ENCODE data around the gene CYP2S1. TPM values are rescaled to one million over a fixed set of nuclear protein-coding genes. Genes with fewer than 3 reads are reported as not detected.

CYP2S1 gene
- total RNA-seq, 2 donors from 2014 or later: 6.7 TPM; not detected in 1

- TF ChIP-seq CTCF (IDR thresholded peaks at IDR 0.05): no peak
- no peak for TF ChIP-seq POLR2A (IDR thresholded peaks at IDR 0.05)
- no peak overlapping the region for H3K4me3 ChIP-seq
- no peak overlapping the region for H3K27ac ChIP-seq
- no peaks in the 10 kb centered on the region for H3K4me1 ChIP-seq
- no peak for DNase-seq
- ATAC-seq: no peak
- 55 to 74% methylated on average over 2 of the region's 2 CpGs for WGBS, 2 donors
- intact Hi-C loops (cut with DNase I): no loop called here
- H3K9me3 ChIP-seq: peaks cover 0 to 5% (median 0%) of the 10 kb centered on the region in 3 donors
- H3K36me3 ChIP-seq (replicated peaks in 1 of 2; ENCODE audit: insufficient read depth in 1 of 2, low read depth in 2 of 2): no peaks in the 10 kb centered on the region
- no peaks in the 10 kb centered on the region for H3K27me3 ChIP-seq
Measured at GRCh38 chr19:41156207-41156606, 36.8 kb upstream of the CYP2S1 start.

- no peak for DNase-seq
- Histone ChIP-seq H3K36me3 (replicated peaks in 1 of 2; ENCODE audit: insufficient read depth in 1 of 2, low read depth in 2 of 2) (no peaks in the 10 kb centered on the region), H3K4me1 (no peaks in the 10 kb centered on the region), H3K27ac (no peak overlapping the region), H3K4me3 (no peak overlapping the region), H3K27me3 (no peaks in the 10 kb centered on the region), H3K9me3 (peaks cover 0 to 5% (median 0%) of the 10 kb centered on the region in 3 donors)
- no peak for TF ChIP-seq CTCF (IDR thresholded peaks at IDR 0.05)
- TF ChIP-seq POLR2A (IDR thresholded peaks at IDR 0.05): no peak
- 70 to 72% methylated on average over 2 of the region's 2 CpGs for WGBS, 2 donors
- intact Hi-C loops (cut with DNase I): no loop called here
- ATAC-seq: no peak
Measured at GRCh38 chr19:41159881-41160280, 33.1 kb upstream of the CYP2S1 start.

- H3K4me1 ChIP-seq: peaks cover 5% of the 10 kb centered on the region
- no peaks in the 10 kb centered on the region for H3K27me3 ChIP-seq
- 86 to 87% methylated on average over 5 of the region's 5 CpGs for WGBS, 2 donors
- H3K36me3 ChIP-seq (replicated peaks in 1 of 2; ENCODE audit: insufficient read depth in 1 of 2, low read depth in 2 of 2): no peaks in the 10 kb centered on the region
- DNase-seq (no peak), ATAC-seq (no peak)
- intact Hi-C loops (cut with DNase I): no loop called here
- no peak for TF ChIP-seq POLR2A (IDR thresholded peaks at IDR 0.05)
- no peak for TF ChIP-seq CTCF (IDR thresholded peaks at IDR 0.05)
- H3K9me3 ChIP-seq: no peaks in the 10 kb centered on the region
- no peak overlapping the region for H3K27ac ChIP-seq
- H3K4me3 ChIP-seq: no peak overlapping the region
Measured at GRCh38 chr19:41161903-41162302, 31.1 kb upstream of the CYP2S1 start.

- Histone ChIP-seq H3K27ac (peak overlapping the region in 1 of 4 donors; percentile 33), H3K27me3 (no peaks in the 10 kb centered on the region), H3K4me3 (no peak overlapping the region), H3K9me3 (no peaks in the 10 kb centered on the region), H3K4me1 (peaks cover 12% of the 10 kb centered on the region), H3K36me3 (replicated peaks in 1 of 2; ENCODE audit: insufficient read depth in 1 of 2, low read depth in 2 of 2) (no peaks in the 10 kb centered on the region)
- ATAC-seq (no peak), DNase-seq (peak in 3 of 4 donors; percentile 15 to 52 (median 48))
- intact Hi-C loops (cut with DNase I): no loop called here
- 66 to 69% methylated on average over 14 of the region's 14 CpGs for WGBS, 2 donors
- TF ChIP-seq CTCF (IDR thresholded peaks at IDR 0.05): no peak
- TF ChIP-seq POLR2A (IDR thresholded peaks at IDR 0.05): no peak
Measured at GRCh38 chr19:41166944-41167804, 25.8 kb upstream of the CYP2S1 start.
